GM12878 (cell line): ENCODE measurements around the gene TANC1. TPM values are rescaled to one million over a fixed set of nuclear protein-coding genes. Genes with fewer than 3 reads are reported as not detected.
A peak's percentile ranks its signal among the peaks of the same experiment; 100 is the strongest.

ENCODE experiments used
- ATAC-seq: fragments of 200-7000 bp; cut with Tn5 transposase; 3 replicates; pipeline ENCODE4 v1.9.1; 2020; ENCODE audit warnings: mild to moderate bottlenecking, moderate library complexity
- BruUV-seq: library from RNA; stranded (reverse); fragments of 400-500 nt; replicated peaks from 2 replicates; lab custom pipeline; 2021; lab: Mats Ljungman, UMichigan
- CTCF ChIA-PET: fragments of 300-600 bp; sonication (Branson Sonifier 250); formaldehyde crosslinking; extraction: SDS; loops from one replicate; lab custom pipeline; 2021; ENCODE audit warnings: inconsistent platforms; lab: Yijun Ruan, JAX
- POLR2A ChIA-PET: fragments of 350-600 bp; formaldehyde crosslinking; extraction: SDS; loops from one replicate; lab custom pipeline; 2021; ENCODE audit warnings: inconsistent platforms; lab: Charles Lee
- RAD21 ChIA-PET: fragments of 300-600 bp; sonication (Branson Sonifier 250); formaldehyde crosslinking; loops from one replicate; lab custom pipeline; 2023; ENCODE audit warnings: antibody characterized with exemption; ENCODE audit not compliant: unreplicated experiment; lab: Charles Lee
- SMC1A ChIA-PET: fragments of 300-600 bp; sonication (Branson Sonifier 250); formaldehyde crosslinking; loops from one replicate; lab custom pipeline; 2023; ENCODE audit not compliant: unreplicated experiment, uncharacterized antibody; lab: Charles Lee
- DNase-seq: peaks from one replicate; pipeline ENCODE4 v3.0.0-alpha.2; 2011; ENCODE audit warnings: low read depth, low spot score
- FAIRE-seq: peaks from 3 replicates; lab custom pipeline; 2011; peaks lifted over from hg19 to GRCh38; lab: Jason Lieb, UNC
- H2AFZ ChIP-seq: 2 replicates; pipeline ENCODE4 v1.6.0; 2011; ENCODE audit warnings: low read depth, low read length, control low read depth; ENCODE audit not compliant: control insufficient read depth
- H3K27ac ChIP-seq: 2 replicates; pipeline ENCODE4 v1.5.1; 2011; ENCODE audit warnings: control low read depth; ENCODE audit not compliant: control insufficient read depth, insufficient read depth
- H3K27me3 ChIP-seq, 2 experiments: replicated peaks in 1 of 2; 2 replicates each; pipeline versions ENCODE4 v1.6.0 to v1.6.1; 2011; ENCODE audit warnings: low read length in 1 of 2; ENCODE audit not compliant: control insufficient read depth in 2 of 2, insufficient read depth in 2 of 2
- H3K36me3 ChIP-seq, 2 experiments: 2 replicates each; pipeline ENCODE4 v1.5.1; 2011; ENCODE audit warnings: low read length in 1 of 2; ENCODE audit not compliant: control insufficient read depth in 2 of 2, insufficient read depth in 2 of 2
- H3K4me1 ChIP-seq: 2 replicates; pipeline ENCODE4 v1.6.1; 2011; ENCODE audit warnings: mild to moderate bottlenecking, low read length, moderate library complexity, mixed read lengths; ENCODE audit not compliant: control insufficient read depth, insufficient read depth
- H3K4me2 ChIP-seq: 2 replicates; pipeline ENCODE4 v1.6.0; 2011; ENCODE audit warnings: control low read depth; ENCODE audit not compliant: control insufficient read depth, insufficient read depth
- H3K4me3 ChIP-seq: fragments of 200-600 bp; sonication (generic); 2 replicates; pipeline ENCODE4 v1.5.1; 2016
- H3K79me2 ChIP-seq: 2 replicates; pipeline ENCODE4 v1.6.0; 2011; ENCODE audit warnings: low read length; ENCODE audit not compliant: control insufficient read depth, insufficient read depth
- H3K9ac ChIP-seq: 2 replicates; pipeline ENCODE4 v1.8.0; 2011; ENCODE audit warnings: low read length, control low read depth, mixed read lengths; ENCODE audit not compliant: control insufficient read depth, insufficient read depth
- H3K9me3 ChIP-seq: replicated peaks from 3 replicates; pipeline ENCODE4 v1.5.1; 2011; ENCODE audit warnings: mild to moderate bottlenecking, low read length; ENCODE audit not compliant: control insufficient read depth, insufficient read depth
- H4K20me1 ChIP-seq: 2 replicates; pipeline ENCODE4 v1.6.0; 2011; ENCODE audit not compliant: control insufficient read depth, insufficient read depth
- BHLHE40 ChIP-seq, 2 experiments: fragments of 450-650 bp in 1 of 2; IDR thresholded peaks; 2 replicates each; pipeline ENCODE4 v1.6.1; 2011 to 2017; ENCODE audit warnings: low read depth in 2 of 2, borderline replicate concordance in 1 of 2, improper control_type of control experiment in 1 of 2, low read length in 1 of 2, mild to moderate bottlenecking in 1 of 2
- CHD4 ChIP-seq: fragments of 200-600 bp; sonication (generic); IDR thresholded peaks from 2 replicates; pipeline ENCODE4 v1.6.1; 2016; ENCODE audit warnings: mild to moderate bottlenecking
- EP300 ChIP-seq, 2 experiments: fragments of 150-350 bp in 1 of 2; IDR thresholded peaks; 2 replicates each; pipeline ENCODE4 v1.6.1; 2011 to 2012; ENCODE audit warnings: low read depth in 2 of 2, low read length in 2 of 2, borderline replicate concordance in 1 of 2, improper control_type of control experiment in 1 of 2, inconsistent platforms in 1 of 2; ENCODE audit not compliant: control insufficient read depth in 1 of 2
- IKZF1 ChIP-seq: fragments of 450-650 bp; conservative IDR thresholded peaks from 2 replicates; pipeline ENCODE4 v1.6.1; 2017; ENCODE audit warnings: antibody characterized with exemption, mild to moderate bottlenecking
- IKZF2 ChIP-seq, 2 experiments: fragments of 450-650 bp; IDR thresholded peaks; 2 replicates each; pipeline ENCODE4 v1.6.1; 2017; ENCODE audit warnings: mild to moderate bottlenecking in 2 of 2, moderate library complexity in 2 of 2
- MYB ChIP-seq: fragments of 150-350 bp; IDR thresholded peaks from 2 replicates; pipeline ENCODE4 v1.6.1; 2014; ENCODE audit warnings: mild to moderate bottlenecking, low read depth, low read length, borderline replicate concordance
- NBN ChIP-seq: fragments of 450-650 bp; IDR thresholded peaks from 2 replicates; pipeline ENCODE4 v1.6.1; 2016
- PAX5 ChIP-seq: IDR thresholded peaks from 2 replicates; pipeline ENCODE4 v1.6.1; 2011; ENCODE audit warnings: low read depth, low read length, borderline replicate concordance
- SPI1 ChIP-seq: IDR thresholded peaks from 2 replicates; pipeline ENCODE4 v1.6.1; 2011; ENCODE audit warnings: low read depth, mild to moderate bottlenecking, low read length, moderate library complexity, borderline replicate concordance; ENCODE audit not compliant: insufficient read depth
- TCF3 ChIP-seq: IDR thresholded peaks from 2 replicates; pipeline ENCODE4 v1.6.1; 2012; ENCODE audit warnings: low read depth, mild to moderate bottlenecking, low read length, borderline replicate concordance; ENCODE audit not compliant: insufficient read depth
- ZNF384 ChIP-seq: IDR thresholded peaks from 2 replicates; pipeline ENCODE4 v1.6.1; 2012; ENCODE audit warnings: low read depth, mild to moderate bottlenecking, low read length, improper control_type of control experiment, borderline replicate concordance
- whole genome bisulfite sequencing: methylation state at CpG from one replicate; pipeline ENCODE4 v1.1.6; 2016; ENCODE audit warnings: low lambda C conversion rate; ENCODE audit not compliant: insufficient replicate concordance, insufficient coverage; ENCODE audit errors: missing lambda C conversion rate; 5-methylcytosine and 5-hydroxymethylcytosine counted together
- in situ Hi-C: fragments of 300-500 bp; cut with MboI; formaldehyde crosslinking; loops from 9 replicates; pipeline ENCODE4 v1.14.3; 2018; ENCODE audit warnings: mixed read lengths
- intact Hi-C: fragments of 100-400 bp; cut with micrococcal nuclease; formaldehyde crosslinking; loops from one replicate; pipeline ENCODE4 v1.14.2; 2022; ENCODE audit not compliant: unreplicated experiment
- polyA plus RNA-seq, 11 experiments: library from polyadenylated mRNA; depleted of rRNA in 4 of 11; unstranded in 6 of 11; stranded (reverse) in 5 of 11; fragments of >200 nt; fragmentation: Nextera tagmentation in 4 of 11; fragmentation: Illumina TruSeq in 1 of 11; extraction: Ambion mirVana in 4 of 11; extraction: Trizol in 1 of 11; gene quantifications; 1 replicate in 1 of 11; 2 replicates in 10 of 11; pipeline versions ENCODE4 v1.2.1 to v1.2.3, GENCODE V29; 2011 to 2016; ENCODE audit warnings: inconsistent platforms in 2 of 11, missing spikeins in 2 of 11, low read depth in 1 of 11
- total RNA-seq, 4 experiments: library from RNA; depleted of rRNA in 3 of 4; stranded (reverse); fragments of >200 nt in 3 of 4; fragmentation: Illumina TruSeq in 1 of 4; extraction: Trizol in 1 of 4; gene quantifications; 2 replicates each; pipeline versions ENCODE4 v1.2.1 to v1.2.3, GENCODE V29; 2013 to 2021
- TF ChIP-seq, protein P1 (sequence below): fragments of 450-650 bp; IDR thresholded peaks from 2 replicates; pipeline ENCODE4 v1.6.1; 2017; ENCODE audit warnings: mild to moderate bottlenecking, moderate library complexity
- TF ChIP-seq, protein P2 (sequence below): IDR thresholded peaks from 2 replicates; pipeline ENCODE4 v1.6.1; 2012; ENCODE audit warnings: low read length, inconsistent platforms
- TF ChIP-seq, protein P3 (sequence below): fragments of 450-650 bp; IDR thresholded peaks from 2 replicates; pipeline ENCODE4 v1.6.1; 2017; ENCODE audit warnings: low read depth, mild to moderate bottlenecking, moderate library complexity

TANC1 gene
- total and polyA plus RNA-seq, 10 of the 15 experiments (the other 5 are each of a cell fraction or from before 2014, with no cell fraction given), result 0.05 to 5.0 (median 0.34) TPM

DNA sequence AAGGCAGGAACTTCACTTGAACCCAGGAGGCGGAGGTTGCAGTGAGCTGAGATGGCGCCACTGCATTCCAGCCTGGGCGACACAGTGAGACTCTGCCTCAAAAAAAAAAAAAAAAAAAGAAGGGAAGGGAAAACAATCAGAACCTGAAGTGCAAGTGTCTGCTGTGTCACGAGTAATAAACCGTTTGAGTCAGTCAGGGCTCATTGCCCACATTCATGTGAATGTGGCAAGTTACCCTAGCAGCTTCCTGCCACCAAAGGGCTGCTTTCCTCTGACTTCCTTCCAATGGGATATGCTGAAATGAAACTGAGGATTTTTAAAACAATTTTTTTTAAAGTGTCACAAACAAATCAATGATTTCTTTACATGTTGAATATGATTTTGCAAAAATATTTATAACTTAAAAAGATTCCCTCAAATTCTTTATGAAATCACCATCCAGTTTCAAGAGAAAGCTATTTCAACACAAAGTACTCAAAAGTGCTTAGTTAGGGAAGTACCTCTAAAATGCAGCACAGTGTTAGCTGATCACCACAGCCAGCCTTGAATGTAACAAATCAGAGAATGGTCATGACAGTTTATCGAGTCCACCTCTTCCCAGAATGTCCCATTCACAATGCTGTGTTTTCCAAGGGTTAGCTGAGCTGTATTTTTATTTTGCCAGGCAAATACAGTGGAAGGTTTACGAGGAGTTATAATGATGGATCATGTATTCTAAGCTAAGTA lies 281.7 kb downstream of the TANC1 start:
- ATAC-seq, result peak; percentile 84
- in situ Hi-C loops, result no loop called here
- peaks cover 3% of the 10 kb centered on the region; the same call in 1 of the 2 replicates for H3K4me1 ChIP-seq
- CTCF ChIA-PET, result interaction anchor here (0.7 to 2.0 kb wide), 7 partner anchors 11 to 718 kb away, joined by 3 to 6 read pairs (median 3); no protein-coding TSS in a partner anchor
- BruUV-seq, result no TSS peak
- intact Hi-C loops, result no loop called here
- no peaks in the 10 kb centered on the region for H3K36me3 ChIP-seq
- H3K4me3 ChIP-seq, result no peak overlapping the region
- H3K79me2 ChIP-seq, result no peaks in the 10 kb centered on the region
- SMC1A ChIA-PET, result interaction anchor here (0.6 to 2.8 kb wide), 12 partner anchors 9 to 124 kb away, joined by 3 to 12 read pairs (median 3); no protein-coding TSS in a partner anchor
- 68% methylated on average over 7 of the region's 7 CpGs for WGBS
- peak; percentile 40 for DNase-seq
- POLR2A ChIA-PET, result interaction anchor here (0.6 to 2.3 kb wide), 3 partner anchors 35 to 249 kb away, joined by 5 to 9 read pairs (median 7); no protein-coding TSS in a partner anchor
- H3K9ac ChIP-seq, result no peak overlapping the region
- RAD21 ChIA-PET, result interaction anchor here (0.7 to 2.2 kb wide), 5 partner anchors 34 to 359 kb away, joined by 3 to 8 read pairs (median 4); no protein-coding TSS in a partner anchor
- H4K20me1 ChIP-seq, result no peaks in the 10 kb centered on the region
- peak; percentile 84 for FAIRE-seq
- H3K9me3 ChIP-seq, result no peaks in the 10 kb centered on the region; the same call in 1 of the 3 replicates
- peak overlapping the region; percentile 30; the same call in 1 of the 2 replicates for H3K27ac ChIP-seq
- no peak overlapping the region for H3K4me2 ChIP-seq
- no peak overlapping the region for H2AFZ ChIP-seq
- H3K27me3 ChIP-seq, result no peaks in the 10 kb centered on the region
- 0 out of 2 replicates have a peak, but pooled peaks have one; percentile 7 for TF ChIP-seq SPI1
- TF ChIP-seq NBN, result 0 out of 2 replicates have a peak, but pooled peaks have one; percentile 21
- TF ChIP-seq CHD4, result no peak
- TF ChIP-seq, protein P1, sequence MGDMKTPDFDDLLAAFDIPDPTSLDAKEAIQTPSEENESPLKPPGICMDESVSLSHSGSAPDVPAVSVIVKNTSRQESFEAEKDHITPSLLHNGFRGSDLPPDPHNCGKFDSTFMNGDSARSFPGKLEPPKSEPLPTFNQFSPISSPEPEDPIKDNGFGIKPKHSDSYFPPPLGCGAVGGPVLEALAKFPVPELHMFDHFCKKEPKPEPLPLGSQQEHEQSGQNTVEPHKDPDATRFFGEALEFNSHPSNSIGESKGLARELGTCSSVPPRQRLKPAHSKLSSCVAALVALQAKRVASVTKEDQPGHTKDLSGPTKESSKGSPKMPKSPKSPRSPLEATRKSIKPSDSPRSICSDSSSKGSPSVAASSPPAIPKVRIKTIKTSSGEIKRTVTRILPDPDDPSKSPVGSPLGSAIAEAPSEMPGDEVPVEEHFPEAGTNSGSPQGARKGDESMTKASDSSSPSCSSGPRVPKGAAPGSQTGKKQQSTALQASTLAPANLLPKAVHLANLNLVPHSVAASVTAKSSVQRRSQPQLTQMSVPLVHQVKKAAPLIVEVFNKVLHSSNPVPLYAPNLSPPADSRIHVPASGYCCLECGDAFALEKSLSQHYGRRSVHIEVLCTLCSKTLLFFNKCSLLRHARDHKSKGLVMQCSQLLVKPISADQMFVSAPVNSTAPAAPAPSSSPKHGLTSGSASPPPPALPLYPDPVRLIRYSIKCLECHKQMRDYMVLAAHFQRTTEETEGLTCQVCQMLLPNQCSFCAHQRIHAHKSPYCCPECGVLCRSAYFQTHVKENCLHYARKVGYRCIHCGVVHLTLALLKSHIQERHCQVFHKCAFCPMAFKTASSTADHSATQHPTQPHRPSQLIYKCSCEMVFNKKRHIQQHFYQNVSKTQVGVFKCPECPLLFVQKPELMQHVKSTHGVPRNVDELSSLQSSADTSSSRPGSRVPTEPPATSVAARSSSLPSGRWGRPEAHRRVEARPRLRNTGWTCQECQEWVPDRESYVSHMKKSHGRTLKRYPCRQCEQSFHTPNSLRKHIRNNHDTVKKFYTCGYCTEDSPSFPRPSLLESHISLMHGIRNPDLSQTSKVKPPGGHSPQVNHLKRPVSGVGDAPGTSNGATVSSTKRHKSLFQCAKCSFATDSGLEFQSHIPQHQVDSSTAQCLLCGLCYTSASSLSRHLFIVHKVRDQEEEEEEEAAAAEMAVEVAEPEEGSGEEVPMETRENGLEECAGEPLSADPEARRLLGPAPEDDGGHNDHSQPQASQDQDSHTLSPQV, result no peak
- TF ChIP-seq PAX5, result 0 out of 2 replicates have a peak, but pooled peaks have one; percentile 36
- peak; percentile 30; the same call in 1 of the 2 replicates for TF ChIP-seq IKZF1
- TF ChIP-seq, protein P2, sequence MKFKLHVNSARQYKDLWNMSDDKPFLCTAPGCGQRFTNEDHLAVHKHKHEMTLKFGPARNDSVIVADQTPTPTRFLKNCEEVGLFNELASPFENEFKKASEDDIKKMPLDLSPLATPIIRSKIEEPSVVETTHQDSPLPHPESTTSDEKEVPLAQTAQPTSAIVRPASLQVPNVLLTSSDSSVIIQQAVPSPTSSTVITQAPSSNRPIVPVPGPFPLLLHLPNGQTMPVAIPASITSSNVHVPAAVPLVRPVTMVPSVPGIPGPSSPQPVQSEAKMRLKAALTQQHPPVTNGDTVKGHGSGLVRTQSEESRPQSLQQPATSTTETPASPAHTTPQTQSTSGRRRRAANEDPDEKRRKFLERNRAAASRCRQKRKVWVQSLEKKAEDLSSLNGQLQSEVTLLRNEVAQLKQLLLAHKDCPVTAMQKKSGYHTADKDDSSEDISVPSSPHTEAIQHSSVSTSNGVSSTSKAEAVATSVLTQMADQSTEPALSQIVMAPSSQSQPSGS, result no peak
- TF ChIP-seq EP300 (IDR thresholded peaks at IDR 0.05; ENCODE audit: borderline replicate concordance in 1 of 2, control insufficient read depth in 1 of 2, low read depth in 2 of 2, low read length in 2 of 2), result peak in 1 of 2 experiments; percentile 28; a peak in 1 of 4 replicates
- no peak for TF ChIP-seq TCF3
- TF ChIP-seq MYB, result 0 out of 2 replicates have a peak, but pooled peaks have one; percentile 8
- TF ChIP-seq ZNF384, result peak; percentile 71; the same call in 1 of the 2 replicates
- peak; percentile 72 to 74; a peak in 2 of 4 replicates for TF ChIP-seq IKZF2 (IDR thresholded peaks at IDR 0.05)
- TF ChIP-seq BHLHE40 (IDR thresholded peaks at IDR 0.05; ENCODE audit: borderline replicate concordance in 1 of 2, low read depth in 2 of 2, low read length in 1 of 2), result peak in 1 of 2 experiments; percentile 42; a peak in 1 of 4 replicates
- TF ChIP-seq, protein P3, sequence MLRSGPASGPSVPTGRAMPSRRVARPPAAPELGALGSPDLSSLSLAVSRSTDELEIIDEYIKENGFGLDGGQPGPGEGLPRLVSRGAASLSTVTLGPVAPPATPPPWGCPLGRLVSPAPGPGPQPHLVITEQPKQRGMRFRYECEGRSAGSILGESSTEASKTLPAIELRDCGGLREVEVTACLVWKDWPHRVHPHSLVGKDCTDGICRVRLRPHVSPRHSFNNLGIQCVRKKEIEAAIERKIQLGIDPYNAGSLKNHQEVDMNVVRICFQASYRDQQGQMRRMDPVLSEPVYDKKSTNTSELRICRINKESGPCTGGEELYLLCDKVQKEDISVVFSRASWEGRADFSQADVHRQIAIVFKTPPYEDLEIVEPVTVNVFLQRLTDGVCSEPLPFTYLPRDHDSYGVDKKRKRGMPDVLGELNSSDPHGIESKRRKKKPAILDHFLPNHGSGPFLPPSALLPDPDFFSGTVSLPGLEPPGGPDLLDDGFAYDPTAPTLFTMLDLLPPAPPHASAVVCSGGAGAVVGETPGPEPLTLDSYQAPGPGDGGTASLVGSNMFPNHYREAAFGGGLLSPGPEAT, result peak; percentile 81; the same call in 1 of the 2 replicates
